ENCODE data around the gene ARL16. TPM values are rescaled to one million over a fixed set of nuclear protein-coding genes. Genes with fewer than 3 reads are reported as not detected.

ARL16 gene
- total RNA-seq, 1 experiment from 2014 or later, result 46.7 TPM

GRCh38 chr17:81647640-81648012, 36.0 kb downstream of the ARL16 start (continued):
- TF ChIP-seq PRDM15 (CRISPR knock-in tag; IDR thresholded peaks at IDR 0.05), result 0 out of 2 replicates have a peak, but pooled peaks have one; percentile 27

DNA sequence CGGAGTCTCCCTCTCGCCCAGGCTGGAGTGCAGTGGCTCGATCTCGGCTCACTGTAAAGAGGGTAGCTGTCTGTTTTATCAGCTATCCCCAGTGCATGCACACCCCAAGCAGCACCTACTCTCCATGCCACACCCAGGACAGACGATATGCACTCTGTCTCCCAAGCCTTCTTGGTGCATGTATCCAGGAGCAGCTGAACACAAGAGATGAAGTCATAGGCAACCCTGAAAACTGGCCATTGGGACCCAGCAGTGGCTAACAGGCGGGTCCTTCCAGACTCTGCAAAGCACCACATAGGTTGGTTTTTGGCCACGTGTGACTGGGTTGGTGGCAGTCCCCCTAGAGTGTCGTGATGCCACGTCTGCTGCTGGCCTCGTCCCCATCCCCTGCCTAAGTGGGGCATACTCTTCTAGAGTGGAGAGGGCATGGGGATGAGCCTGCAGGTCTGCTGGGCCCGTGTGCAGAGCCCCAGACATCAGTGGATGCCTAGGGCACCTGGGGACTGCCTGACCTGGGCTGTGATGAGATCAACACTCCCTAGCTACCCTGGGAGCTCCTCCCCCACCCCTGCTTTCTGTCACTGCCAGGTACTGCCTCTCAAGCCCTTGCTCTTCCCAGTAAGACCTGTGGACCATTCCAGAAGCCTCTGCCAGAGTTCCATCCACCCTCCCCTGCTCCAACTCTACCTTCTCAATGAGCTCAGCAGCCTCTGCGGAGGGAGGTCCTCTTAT, 36.6 kb downstream of the ARL16 start:
- ATAC-seq, result peak; percentile 14
- Mint-ChIP-seq H3K27me3 (ENCODE audit: low read depth) (peaks cover 42% of the 10 kb centered on the region), H3K4me1 (peaks cover 16% of the 10 kb centered on the region), H3K9me3 (no peaks in the 10 kb centered on the region), H3K4me3 (peak overlapping the region; percentile 55), H3K27ac (no peak overlapping the region), H3K36me3 (no peaks in the 10 kb centered on the region)
- ChIA-PET POLR2A (interaction anchor here (0.7 to 1.4 kb wide), 2 partner anchors 10 to 388 kb away, joined by 4 to 6 read pairs; partner anchors contain the start of genes NPLOC4 and TSPAN10), CTCF (interaction anchor here (1.4 to 2.0 kb wide), 2 partner anchors 21 to 64 kb away, joined by 3 to 5 read pairs; no protein-coding TSS in a partner anchor)
- TF ChIP-seq SOX15 (CRISPR knock-in tag; IDR thresholded peaks at IDR 0.05), result no peak
- no peak for TF ChIP-seq CDX4 (CRISPR knock-in tag; IDR thresholded peaks at IDR 0.05; ENCODE audit: borderline replicate concordance)
- TF ChIP-seq, protein P1, sequence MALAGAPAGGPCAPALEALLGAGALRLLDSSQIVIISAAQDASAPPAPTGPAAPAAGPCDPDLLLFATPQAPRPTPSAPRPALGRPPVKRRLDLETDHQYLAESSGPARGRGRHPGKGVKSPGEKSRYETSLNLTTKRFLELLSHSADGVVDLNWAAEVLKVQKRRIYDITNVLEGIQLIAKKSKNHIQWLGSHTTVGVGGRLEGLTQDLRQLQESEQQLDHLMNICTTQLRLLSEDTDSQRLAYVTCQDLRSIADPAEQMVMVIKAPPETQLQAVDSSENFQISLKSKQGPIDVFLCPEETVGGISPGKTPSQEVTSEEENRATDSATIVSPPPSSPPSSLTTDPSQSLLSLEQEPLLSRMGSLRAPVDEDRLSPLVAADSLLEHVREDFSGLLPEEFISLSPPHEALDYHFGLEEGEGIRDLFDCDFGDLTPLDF (CRISPR knock-in tag; IDR thresholded peaks at IDR 0.05), result no peak
- TF ChIP-seq ZMAT4 (CRISPR knock-in tag; IDR thresholded peaks at IDR 0.05), result no peak
- no peak for DNase-seq (ENCODE audit: low spot score)

DNA sequence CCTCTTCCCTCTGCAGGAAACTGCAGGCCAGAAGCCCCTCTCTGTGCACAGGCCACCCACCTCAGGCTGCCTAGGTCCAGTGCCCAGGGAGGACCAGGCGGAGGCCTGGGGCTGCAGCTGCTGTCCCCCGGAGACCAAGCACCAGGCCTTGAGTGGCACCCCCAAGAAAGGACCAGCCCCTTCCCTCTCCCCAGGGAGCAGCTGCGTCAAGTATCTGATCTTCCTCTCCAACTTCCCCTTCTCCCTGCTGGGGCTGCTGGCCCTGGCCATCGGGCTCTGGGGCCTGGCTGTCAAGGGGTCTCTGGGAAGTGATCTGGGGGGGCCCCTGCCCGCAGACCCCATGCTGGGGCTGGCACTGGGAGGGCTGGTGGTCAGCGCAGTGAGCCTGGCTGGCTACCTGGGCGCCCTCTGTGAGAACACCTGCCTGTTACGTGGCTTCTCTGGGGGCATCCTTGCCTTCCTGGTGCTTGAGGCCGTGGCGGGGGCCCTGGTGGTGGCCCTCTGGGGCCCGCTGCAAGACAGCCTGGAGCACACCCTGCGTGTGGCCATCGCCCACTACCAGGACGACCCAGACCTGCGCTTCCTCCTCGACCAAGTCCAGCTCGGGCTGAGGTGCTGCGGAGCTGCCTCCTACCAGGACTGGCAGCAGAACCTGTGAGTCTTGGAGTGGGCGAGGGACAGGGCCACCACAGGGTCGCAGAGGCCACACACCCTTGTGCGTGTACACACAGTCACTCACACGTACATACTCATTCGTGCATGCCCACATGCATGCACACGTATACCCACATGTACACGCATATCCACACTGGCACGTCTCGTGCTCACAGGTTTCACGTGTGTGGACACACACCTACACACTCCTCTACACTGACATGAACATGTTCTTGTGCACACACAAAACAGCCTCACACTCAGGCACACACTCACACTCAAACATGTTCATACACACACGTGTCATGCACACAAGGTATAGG, 38.3 kb downstream of the ARL16 start:
- DNase-seq (ENCODE audit: low spot score) (no peak), ATAC-seq (no peak)
- POLR2A ChIA-PET, result no interaction called here
- Mint-ChIP-seq H3K9me3 (no peaks in the 10 kb centered on the region), H3K4me3 (no peak overlapping the region), H3K4me1 (peaks cover 12% of the 10 kb centered on the region), H3K27ac (no peak overlapping the region), H3K36me3 (no peaks in the 10 kb centered on the region), H3K27me3 (ENCODE audit: low read depth) (peaks cover 37% of the 10 kb centered on the region)
- CTCF ChIA-PET, result no interaction called here
- TF ChIP-seq TEAD4 (CRISPR knock-in tag; IDR thresholded peaks at IDR 0.05) (no peak), CBFB (CRISPR knock-in tag; IDR thresholded peaks at IDR 0.05; ENCODE audit: low read depth) (no peak), ATF6 (CRISPR knock-in tag; IDR thresholded peaks at IDR 0.05) (no peak), JUN (CRISPR knock-in tag; IDR thresholded peaks at IDR 0.05) (no peak), TP53 (CRISPR knock-in tag; IDR thresholded peaks at IDR 0.05) (no peak), PRRX2 (CRISPR knock-in tag; IDR thresholded peaks at IDR 0.05) (no peak), ESRRA (CRISPR knock-in tag; IDR thresholded peaks at IDR 0.05; ENCODE audit: borderline replicate concordance) (no peak), ZNF138 (CRISPR knock-in tag; conservative IDR thresholded peaks at IDR 0.05) (no peak)
- TF ChIP-seq, protein P2, sequence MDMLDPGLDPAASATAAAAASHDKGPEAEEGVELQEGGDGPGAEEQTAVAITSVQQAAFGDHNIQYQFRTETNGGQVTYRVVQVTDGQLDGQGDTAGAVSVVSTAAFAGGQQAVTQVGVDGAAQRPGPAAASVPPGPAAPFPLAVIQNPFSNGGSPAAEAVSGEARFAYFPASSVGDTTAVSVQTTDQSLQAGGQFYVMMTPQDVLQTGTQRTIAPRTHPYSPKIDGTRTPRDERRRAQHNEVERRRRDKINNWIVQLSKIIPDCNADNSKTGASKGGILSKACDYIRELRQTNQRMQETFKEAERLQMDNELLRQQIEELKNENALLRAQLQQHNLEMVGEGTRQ (CRISPR knock-in tag; IDR thresholded peaks at IDR 0.05), result no peak
